HG03060 (cell line): ENCODE data around the gene UBE3D.
"Not testable (repeated sequence)": the region's sequence is repeated elsewhere in the genome, so short reads cannot be mapped to it uniquely, and the experiment has no call there.

Source experiments
- ATAC-seq: cut with Tn5 transposase; IDR thresholded peaks from one replicate; pipeline ENCODE4 v1.9.1; 2021; ENCODE audit warnings: low read depth, moderate number of reproducible peaks; ENCODE audit not compliant: unreplicated experiment

UBE3D gene

DNA sequence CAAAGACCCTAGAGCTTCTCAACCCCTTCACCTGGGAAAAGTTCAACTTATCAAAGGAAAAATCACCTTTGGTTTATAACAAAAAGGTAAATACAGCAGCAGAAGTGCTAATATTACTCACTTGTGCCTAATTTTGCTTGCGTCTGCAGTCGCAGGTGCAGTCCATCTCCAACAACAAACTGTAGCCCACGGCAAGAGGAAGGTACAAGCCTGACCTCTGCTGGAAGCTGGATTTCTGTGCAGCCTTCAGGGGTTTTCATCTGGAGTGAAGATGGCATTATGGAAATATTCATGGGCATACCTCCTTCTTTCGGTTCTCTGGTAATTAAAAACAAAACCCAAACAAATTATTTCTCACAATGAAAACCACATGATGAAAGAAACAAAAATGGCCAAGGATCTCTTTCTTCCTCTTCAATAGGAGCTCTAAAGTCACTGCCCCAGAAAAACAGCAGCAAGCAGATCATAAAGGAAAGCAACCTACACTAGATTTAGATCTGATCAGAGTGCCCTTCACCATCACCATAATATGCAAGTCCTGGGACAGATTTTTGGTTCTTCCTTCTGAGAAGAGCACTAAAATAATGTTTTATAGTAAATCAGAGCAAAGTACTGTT, 7.8 kb downstream of the UBE3D start:
- ATAC-seq, result peak; percentile 84

DNA sequence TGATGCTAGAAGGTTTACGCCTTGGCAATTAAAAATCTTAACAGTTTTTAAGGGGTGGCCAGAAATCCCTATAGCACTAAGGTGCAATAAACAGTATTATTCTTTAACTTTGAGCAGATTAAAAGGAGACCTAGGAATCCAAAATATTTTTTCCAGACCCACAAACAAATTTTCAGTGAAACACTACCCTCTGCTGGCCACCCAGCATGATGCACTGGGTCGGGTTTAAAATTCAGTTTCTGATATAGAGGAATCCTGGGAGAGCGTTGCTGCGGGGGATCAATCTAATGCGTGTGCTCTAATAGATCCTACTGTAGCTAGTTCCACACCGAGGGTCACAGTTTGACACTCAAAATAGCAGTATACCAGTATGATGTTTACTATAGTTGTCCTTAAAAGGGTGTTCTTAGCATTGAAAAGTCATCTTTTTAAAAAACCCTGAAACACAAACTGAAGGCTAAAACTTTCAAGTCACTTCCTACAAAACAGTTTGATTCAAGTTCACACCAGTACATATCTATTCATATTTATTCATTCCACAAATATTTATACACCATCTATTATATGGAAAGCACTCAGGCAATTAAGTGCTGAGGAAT, 10.2 kb downstream of the UBE3D start:
- no peak for ATAC-seq

DNA sequence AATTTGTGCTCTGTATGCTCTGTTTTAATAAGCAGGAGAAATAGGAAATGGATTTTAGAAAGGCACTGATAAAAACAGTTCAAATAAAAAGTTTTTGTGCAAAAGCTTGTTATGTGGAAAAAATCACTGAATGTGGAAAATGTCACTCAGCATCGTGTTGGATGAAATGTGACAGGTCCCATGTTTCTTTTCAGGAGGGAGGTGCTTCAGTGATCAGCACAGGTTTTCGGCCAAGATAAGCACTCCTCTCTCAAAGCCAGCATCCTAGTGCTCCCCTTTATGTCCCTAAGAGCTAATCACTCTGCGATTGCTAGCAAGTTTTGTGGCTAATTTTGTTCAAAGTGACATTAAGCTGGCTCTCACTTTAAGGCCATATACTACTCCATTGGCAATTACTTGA, 12.0 kb downstream of the UBE3D start:
- no peak for ATAC-seq

DNA sequence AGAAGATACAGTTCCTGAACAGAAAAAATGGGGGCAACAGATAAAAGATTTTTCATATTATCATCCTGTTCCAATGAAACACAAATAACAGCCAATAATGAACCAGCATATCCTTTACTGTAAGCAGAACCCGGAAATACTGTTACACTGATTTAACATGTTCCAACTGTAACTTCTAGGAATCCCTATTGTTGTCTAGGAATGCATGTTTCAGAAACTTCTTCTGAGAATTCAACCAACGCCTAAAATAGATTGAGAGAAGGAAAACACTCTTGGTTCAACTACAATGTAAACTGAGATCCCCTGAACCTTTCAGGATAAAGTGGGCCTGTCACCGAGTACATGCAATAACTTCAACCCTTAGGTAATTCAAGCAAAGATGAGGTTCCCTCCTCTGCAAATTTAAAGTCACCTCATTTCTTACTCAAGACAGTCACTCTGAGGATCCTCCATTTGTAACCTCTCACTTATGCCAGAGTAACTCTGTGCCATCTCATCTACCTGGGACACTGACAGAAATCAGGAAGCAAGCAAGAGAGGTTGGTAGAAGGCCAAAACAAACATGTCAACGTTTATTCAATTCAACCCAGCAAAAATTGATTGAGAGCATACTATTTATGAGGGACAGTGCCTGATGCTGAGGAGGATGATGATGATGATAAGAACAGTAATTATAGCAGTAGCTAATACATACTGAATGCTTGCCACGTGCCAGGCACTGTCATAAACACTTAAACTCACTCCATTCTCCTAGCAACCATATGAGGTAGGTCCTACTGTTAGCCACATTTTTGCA, 14.1 kb downstream of the UBE3D start:
- ATAC-seq, result no peak

DNA sequence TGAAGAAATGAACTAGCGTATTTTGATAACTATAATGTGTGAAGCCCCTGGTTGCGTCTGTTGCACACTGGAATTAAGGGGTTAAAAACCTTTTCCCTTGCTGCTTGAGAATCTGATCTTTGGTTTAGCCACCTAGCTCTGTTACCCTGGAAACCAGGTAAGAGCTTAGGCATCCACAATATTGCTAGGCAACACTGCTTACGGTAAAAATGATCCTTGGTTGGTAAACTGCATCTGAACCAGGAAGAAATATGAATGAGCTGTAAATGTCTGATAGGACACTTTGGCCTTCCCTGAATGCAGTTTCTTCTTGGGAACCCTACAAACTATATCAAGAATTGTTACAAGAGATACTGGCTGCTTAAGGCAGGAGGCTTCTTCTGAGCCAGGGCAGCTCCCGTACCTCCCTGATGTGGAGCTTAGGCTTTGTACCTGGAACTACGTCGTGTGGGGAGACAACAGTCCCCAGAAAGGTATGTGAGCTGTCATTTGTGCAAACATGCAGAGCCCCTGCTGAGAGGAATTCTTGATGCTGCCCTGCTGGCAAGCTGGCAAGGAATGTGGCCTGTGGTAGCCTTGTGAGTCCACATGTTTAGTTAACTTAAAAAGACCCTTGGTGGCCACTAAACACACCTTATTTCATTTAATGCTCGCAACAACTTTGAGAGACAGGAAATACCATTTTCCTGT, 18.4 kb downstream of the UBE3D start:
- ATAC-seq, result no peak

DNA sequence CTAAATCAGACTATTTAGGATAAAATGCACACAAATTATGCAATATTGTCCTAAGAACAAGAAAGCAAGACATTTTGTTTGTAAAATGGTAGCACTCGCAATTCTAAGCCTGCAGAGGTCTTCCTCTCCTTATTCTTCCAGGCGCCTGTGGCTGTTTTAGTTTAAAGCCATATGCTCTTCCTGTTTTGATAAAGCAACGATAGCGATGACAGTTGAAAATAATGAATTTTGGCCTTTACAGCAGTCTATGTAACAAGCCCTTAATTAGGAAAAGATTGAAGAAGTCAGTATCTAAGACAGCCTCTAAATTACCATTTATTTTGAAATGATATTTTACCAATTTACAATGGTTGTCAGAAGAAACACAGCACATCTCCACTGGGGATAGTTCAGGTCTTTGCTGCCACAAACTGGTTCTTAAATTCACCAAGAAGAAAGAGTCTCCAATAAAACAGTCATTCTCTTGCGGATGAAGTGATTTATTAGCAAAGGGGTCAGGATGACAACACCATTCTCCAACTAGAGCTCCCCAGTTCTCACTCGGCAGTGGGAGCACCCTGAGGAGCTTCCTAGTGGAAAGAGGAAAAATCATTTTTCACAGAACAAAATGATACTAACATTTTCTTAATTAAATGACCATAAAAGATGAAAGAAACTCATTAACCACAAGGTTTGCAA, 21.4 kb downstream of the UBE3D start:
- no peak for ATAC-seq

DNA sequence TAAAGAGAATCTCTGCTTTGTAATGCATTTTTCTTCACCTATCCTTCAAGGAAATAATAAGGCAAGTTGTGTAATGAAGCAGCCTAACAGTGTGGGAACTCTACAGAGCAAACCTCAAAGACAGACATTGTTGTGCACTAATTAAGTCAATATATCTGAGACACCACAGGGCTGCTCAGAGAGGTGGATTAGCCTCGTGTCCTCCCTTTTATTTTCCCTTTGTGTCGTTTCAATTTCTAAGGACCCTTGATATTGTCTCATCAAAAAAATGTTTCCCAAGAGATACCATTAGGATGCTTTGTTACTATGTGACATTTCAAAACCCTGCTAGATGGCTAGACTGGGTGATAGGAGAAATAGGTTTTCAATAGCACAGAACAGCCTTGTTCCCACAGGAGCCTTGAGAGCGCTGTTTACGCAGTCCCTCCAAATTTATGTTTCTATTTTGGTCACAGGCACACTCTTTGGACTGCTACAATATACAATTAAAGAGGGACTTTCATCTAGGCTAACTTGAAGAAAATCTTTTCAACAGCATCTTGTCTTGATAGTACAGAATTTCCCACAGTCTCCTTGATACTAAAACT, 23.1 kb downstream of the UBE3D start:
- no peak for ATAC-seq

- ATAC-seq, result no peak
These were observed 27.4 kb downstream of the UBE3D start for GRCh38 chr6:83038246-83038645.

DNA sequence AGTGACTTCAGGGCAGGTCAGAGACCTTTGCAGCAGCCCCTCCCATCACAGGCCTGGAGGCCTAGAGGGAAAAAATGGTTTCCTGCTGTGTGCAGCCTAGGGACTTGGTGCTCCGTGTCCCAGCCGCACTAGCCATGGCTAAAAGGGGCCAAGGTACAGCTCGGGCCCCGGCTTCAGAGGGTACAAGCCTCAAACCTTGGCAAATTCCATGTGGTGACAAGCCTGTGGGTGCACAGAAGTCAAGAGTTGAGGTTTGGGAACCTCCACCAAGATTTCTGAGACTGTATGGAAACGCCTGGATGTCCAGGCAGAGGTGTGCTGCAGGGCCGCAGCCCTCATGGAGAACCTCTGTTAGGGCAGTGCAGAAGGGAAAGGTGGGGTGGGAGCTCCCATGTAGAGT, 34.0 kb downstream of the UBE3D start:
- no peak for ATAC-seq

DNA sequence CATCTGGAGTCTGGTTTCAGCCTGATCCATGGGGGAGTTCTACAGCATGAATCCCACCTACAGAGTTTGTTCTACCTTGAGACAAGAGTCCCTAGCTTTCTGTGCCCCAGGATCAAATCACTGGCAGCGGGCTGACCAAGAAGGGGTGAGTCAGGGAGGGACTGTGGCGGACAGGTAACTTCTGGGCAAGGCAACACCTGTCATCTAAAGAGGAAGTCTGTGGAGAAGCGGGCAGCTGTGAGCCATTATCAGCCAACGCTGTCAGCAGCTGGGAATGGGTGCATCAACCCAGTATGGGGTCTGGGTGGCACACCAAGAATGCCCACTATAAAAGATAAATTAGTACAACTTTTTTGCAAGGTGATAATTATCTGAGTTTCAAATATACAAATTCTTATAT, 45.9 kb downstream of the UBE3D start:
- no peak for ATAC-seq

DNA sequence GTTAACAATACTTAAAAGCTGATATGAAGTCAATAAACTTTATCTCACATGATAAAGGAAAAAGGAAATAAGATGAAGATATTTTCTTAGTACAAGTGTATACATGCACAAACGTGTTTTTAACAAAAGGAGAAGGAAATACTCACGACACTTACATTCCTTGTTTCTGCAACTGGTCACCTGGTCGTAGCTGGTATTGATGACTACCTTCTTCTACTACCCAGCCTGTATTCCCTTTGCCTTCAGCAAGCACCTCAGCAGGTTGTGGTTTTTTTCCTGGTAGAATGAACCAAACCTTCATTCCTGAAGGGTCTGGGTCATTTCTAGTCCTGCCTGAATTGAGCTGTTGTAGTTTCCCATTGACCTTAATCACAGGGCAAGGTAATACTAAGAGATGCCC, 54.5 kb downstream of the UBE3D start:
- ATAC-seq, result not testable (repeated sequence)

- ATAC-seq, result no peak
These were observed 57.0 kb downstream of the UBE3D start for GRCh38 chr6:83008626-83009025.

DNA sequence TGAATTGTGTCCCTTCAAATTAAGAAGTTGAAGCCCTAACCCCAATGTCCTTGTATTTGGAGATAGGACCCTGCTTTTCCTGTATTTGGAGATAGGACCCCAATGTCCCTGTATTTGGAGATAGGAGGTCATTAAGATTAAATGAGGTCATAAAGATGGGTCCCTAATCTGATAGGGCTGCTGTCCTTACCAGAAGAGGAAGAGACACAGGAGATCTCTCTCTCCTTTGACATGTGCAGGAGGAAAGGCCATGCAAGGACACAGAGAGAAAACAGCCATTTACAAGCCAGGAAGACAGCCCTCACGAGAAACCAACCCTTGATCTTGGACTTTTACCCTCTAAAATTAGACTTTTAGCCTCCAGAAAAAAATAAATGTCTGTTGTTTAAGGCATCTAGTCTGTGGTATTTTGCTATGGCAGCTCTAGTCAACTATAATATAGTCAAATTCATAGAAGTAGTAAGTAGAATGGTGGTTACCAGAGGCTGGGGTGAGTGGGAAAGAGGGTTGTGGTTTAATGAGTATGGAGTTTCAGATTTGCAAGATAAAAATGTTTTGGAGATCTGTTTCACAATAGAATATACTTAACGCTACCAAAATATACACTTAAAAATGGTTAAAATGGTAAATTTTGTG, 59.3 kb downstream of the UBE3D start:
- no peak for ATAC-seq

GRCh38 chr6:82996156-82996555, 69.5 kb downstream of the UBE3D start:
- no peak for ATAC-seq

DNA sequence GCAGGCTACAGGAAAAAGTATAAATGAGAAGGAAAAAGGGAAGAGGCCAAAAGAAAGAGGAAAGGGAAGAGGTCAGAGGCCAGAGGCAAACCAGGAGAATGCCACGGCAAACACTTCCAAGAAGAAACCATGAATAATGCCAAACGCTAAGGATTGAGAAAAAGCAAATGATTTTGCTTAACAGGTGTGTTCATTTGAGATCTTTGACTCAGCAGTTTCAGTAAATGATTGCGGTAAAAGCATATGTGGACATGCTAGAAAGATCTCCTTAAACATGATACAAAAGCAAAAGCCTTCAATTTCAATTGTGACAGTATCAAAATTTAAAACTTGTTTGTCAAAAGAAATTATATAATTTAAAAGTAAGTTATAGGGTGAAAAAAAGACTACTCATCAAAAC, 70.6 kb downstream of the UBE3D start:
- ATAC-seq, result no peak

DNA sequence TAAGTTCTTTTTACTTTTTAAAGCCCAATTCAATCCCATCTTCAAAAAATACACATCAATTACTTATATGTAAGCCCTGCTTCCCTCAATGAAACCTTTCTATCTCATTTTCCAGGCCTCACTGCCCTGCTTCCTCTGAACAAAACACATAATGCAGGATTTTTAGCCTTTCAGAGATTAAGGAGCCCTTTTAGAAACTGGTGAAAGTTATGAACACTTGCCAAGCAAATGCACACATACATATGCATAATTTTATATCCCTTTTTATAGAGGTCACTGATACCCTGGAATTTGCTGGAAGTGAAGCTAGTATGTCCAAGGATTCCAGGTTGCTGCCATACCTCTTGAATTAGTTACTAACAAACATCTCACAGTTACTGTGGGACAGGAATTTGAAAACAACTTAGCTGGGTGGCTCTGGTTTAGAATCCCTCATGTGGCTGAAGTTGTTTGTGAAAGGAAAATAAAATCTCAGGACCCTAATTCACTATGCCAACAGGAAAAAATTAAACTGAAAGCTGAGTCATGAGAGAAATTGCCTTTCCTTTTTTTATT, 75.8 kb downstream of the UBE3D start:
- no peak for ATAC-seq

GRCh38 chr6:82988930-82989351, 76.7 kb downstream of the UBE3D start:
- no peak for ATAC-seq

- ATAC-seq, result no peak
These were observed 77.7 kb downstream of the UBE3D start for GRCh38 chr6:82987951-82988350.

DNA sequence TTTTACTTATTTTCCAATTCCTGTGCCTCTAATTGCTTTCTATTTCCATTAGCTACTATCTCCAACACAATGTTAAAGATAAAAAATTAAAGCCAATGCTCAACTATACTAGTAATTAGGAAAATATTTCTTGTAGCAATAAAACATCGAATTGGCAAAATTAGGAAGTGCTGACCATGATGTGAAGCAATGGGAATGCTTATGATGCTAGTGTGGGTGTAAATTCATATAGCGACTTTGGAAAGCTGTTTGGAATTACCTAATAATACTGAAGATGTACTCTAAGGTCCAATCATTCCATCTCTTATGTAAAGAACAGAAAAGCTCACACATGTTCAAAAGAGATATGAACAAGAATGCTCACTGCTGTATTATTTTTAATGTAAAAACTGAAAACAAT, 78.2 kb downstream of the UBE3D start:
- ATAC-seq, result no peak

GRCh38 chr6:82984720-82985119, 80.9 kb downstream of the UBE3D start:
- ATAC-seq, result no peak
